HG02852 (cell line): Measurements from ENCODE around the gene ARID3C.

Experiments used
- ATAC-seq: cut with Tn5 transposase; IDR thresholded peaks from one replicate; pipeline ENCODE4 v1.9.1; 2021; ENCODE audit warnings: mild to moderate bottlenecking, moderate library complexity; ENCODE audit not compliant: unreplicated experiment

ARID3C gene

DNA sequence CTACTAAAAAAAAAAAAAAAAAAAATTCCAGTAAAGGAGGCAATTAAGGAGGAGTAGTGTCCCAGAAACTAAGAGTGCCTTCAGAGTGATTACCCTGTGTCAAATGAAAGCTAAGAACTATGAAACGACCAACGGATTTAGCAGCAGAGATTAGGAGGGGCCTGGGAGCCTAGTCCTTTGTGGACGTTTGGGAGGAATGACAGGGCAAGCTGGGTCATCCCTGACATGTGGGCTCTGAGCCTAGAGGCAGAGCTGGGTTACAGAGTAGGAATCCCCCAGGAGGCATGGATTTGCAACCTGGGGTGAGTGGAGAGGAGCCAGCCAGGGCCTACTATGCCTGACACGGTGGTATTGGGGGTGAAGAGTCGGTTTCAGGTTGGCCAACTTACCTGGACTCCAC, 4.3 kb upstream of the ARID3C start:
- no peak for ATAC-seq

GRCh38 chr9:34630402-34631154, 1.7 kb upstream of the ARID3C start:
- no peak for ATAC-seq

DNA sequence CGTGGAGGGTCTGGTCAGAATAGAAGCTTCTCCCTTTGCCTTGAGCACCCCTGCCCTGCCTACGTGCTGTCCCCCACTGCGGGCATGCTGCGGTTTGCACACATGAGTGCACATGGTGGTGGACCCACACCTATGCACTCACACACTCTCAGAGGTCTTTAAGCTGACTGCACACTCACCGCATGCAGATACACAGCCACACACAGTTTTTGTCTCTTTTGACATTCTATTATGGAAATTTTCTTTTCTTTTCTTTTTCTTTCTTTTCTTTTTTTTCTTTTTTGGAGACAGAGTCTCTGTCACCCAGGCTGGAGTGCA, 584 bp upstream of the ARID3C start:
- no peak for ATAC-seq

GRCh38 chr9:34627716-34628655, 880 bp downstream of the ARID3C start:
- no peak for ATAC-seq

DNA sequence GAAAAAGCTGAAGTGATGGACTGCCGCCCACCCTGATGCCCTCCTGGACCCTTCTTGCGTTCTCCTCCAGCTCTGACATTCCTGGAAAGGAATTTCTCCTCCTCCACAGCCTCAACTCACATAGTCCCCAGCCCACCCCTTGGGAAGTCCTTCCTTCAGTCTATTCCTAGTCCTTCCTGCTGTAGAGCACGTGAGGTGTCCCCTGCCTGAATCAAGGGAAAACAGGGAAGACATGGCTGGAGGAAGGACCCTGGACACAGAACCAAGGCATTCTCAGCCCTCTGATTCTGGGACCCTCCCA, 3.7 kb downstream of the ARID3C start:
- ATAC-seq: no peak

DNA sequence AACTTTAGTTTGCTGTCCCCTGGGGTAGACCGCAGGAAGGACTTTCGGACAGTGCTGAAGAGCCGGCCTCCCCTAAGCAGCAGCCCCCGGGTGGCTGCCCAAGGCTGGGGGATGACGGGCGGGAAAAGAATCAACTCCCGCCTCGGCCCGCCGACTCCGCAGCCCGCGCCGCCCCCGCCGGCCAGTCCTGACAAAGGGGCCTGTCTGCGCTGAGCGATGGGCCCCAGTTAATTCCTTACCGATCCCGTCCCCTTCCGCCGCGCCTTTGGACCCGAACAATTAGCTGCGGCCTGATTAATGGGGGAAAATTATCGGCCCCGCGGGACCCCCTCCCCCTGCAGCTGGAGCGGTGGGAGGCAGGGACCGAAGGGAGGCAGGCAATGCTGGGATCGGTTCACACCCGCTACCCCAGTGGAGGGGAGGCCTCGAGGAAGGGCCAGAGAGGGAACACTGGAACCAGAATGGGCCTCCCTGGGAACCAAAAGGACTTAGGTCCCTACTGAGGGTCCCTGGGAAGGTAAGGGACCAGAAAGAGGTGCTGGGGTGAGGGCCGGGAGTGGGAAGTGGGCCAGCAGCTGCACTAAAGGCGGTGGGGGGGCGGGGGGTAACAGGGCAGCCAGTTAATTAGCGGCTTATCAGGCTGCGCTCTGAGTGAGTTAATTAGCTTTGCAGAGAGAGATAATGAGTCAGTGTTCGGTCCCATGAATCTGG, 4.2 kb downstream of the ARID3C start:
- no peak for ATAC-seq

DNA sequence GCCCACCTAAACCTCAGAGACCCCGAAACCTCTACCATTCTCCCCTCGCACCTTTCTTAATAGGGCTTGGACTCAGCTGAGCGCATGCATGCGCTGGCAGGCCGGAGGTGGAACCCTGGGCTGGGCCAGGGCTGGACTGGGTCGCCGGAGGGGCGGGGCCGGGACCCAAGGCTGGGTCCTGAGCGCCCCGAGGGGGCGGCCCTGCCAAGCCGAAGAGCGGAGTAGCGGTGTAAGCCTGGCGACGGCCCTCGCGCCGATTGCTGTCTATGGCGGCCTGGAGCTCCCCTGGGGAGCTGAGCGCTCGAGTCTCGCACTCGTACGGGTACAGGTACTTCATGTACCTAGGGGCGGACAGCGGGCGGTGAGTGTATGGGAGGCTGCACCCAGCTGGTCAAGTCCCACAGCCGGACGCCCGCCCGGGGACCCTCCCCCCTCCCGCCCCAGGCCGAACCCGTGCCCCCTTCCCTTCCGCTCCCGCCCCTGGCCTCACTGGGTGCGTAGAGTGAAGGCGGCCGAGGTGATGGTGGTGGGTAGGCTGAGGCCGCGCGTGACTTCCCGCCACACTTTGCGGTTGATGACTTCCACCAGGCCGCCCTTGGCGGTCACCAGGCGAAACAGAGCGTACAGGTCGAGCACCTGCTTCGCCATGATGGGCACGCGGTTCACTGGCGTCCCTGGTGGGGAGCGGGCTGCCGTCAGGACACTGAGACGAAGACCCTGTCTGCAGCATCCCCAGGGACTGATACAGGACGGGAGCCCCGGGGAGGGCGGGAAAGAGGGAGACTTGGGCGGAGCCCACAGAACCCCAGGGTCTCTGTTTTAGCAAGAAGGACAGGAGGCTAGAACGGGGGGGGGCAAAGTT, 5.3 kb downstream of the ARID3C start:
- no peak for ATAC-seq

DNA sequence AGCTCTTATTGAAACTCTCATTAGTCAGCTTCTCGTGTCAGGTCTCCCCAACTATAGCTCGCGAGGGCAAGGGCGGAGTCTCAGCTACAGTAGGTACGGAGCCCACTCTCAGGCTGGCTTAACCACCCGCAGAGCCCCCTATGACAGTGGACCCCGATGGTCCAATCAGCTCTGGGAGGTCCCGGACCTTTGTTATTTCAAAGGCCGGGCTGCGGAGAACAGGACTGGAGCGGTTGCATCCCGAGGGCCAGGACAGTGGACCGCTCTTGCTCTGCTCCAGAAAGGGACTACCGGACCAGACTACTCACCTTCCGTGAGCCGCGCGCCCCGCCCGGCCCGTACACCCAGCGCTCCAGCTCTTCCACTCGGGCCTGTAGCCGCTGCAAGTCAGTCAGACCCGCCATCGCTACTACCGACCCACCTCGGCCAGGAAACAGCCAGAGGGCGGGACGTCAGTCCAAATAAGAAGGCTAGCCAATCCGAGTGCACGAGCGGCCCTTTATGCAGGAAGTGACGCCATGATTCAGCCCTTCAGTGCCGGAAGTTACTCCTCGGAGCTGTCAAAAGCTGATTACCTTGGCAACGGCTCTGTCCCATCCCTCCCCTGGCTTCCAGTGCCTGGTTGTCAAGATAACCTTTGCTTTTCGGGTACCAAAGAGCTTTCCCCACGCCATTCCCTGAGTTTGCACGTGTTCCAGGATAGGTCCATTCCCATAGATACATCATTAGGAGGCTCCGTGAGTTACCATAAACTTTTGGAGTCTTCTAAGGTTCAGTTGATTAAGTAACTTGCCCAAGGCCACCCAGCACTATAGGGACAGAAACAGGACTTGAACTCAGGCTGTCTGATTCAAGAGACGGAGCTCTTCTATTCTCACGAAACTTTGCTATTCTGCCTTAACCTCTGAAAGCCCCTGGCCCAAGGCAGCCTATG, 8.5 kb downstream of the ARID3C start, which contains the start of gene DCTN3:
Gene DCTN3 (minus strand): TSS at position 435 of the 934 bp plus-strand sequence. CDS start 31 bp downstream, at position 404.
- peak; percentile 99 for ATAC-seq

DNA sequence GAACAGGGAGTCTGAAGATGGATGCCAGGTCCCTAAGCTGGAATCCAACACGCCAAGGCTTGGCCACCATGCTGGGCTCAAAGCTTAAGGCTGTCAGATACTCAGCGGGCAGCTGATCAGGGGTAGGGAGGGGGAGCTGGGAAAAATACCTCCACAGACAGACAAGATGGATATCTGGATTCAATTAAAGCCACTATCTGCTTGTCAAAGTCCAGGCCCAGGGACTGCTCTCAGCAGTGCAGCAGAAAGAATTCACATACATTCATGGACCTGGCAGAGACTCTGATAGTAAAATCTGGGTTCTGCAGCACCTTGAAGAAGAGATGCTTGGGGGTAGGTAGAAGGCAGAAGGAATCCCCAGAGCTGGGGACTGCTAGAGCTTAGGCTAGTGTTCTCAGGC, 13.7 kb downstream of the ARID3C start:
- ATAC-seq: no peak

DNA sequence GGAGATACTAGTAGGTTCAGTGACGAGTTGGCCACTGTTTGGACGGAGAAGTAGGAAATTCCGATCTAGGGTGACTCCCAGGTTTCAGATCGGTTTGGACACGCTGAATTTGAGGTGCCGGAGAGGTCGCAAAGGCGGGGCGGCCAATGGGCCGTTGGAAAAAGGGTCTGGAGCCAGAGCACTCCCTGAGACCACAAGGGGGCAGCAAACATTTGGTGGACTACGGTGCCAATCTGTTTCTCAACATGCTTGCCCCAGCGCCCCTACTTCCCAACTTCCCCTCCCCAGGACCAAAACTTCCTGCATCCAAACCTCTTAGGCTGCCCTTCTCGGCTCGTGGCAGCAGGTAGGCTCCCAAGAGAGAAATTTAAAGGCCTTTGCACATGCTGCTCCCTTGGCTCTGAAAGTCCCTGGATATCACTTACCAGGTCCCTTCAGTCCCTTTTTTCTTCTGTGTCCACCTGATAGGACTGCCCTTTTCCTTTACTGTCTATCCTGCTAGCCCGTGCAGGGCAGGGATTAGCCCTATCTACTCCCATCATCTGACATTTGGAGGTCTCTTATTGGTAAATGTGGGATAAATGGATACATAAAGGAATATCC, 16.0 kb downstream of the ARID3C start:
- peak; percentile 35 for ATAC-seq

DNA sequence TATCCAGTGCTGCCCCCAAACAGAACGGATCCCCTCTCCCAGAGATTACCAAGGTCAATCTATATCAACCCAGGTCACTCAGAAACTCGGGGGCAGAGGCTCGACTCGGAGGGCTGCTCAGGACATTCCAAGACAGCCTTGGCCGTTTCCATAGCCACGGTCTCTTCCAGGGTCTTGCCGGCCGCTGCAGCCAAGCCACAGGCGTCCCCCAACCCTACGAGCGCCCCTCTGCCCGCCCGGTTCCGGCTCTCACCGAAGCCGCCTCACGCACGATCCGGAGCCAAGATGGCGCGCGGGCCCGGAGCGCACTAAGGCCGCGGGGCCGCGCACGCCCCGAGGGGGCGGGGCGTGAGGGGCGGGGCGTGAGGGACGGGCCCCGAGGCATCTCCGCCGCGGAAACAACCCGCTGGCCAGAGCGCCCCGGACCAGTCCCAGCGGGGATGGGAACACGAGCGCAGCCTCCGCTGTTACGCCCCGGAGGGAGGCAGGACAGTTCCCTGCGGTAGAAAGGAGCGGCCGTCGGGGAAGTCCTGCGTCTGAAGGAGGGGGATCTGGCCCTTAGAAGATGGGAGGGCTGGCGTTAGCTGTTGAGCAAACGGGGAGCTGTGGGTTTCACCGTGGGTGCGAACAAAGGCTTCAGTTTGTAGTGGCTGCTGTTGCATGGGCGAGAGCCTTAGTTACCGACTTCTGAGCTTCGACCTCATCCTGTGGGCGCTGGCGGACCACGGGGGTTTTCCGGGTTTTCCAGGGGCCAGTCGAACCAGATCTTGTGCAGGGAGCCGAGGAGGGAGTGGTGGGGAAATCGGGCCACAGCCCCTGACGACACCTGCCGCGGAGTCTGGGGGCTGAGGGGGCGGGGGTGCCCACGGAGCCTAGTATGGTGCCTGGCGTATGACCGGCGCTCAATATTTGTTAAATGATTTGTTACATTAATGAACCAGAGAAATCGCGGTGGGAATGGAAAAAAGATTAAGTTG, 16.8 kb downstream of the ARID3C start, which contains the start of gene RPP25L:
Gene RPP25L (minus strand): TSS at position 287 of the 977 bp plus-strand sequence. CDS start 801 bp downstream, outside the sequence.
- ATAC-seq: peak; percentile 89

GRCh38 chr9:34611251-34611810, 17.5 kb downstream of the ARID3C start:
- peak; percentile 5 for ATAC-seq

- ATAC-seq: no peak
Measured at GRCh38 chr9:34610434-34611206, 18.2 kb downstream of the ARID3C start.

GRCh38 chr9:34607331-34607730, 21.5 kb downstream of the ARID3C start:
- no peak for ATAC-seq

DNA sequence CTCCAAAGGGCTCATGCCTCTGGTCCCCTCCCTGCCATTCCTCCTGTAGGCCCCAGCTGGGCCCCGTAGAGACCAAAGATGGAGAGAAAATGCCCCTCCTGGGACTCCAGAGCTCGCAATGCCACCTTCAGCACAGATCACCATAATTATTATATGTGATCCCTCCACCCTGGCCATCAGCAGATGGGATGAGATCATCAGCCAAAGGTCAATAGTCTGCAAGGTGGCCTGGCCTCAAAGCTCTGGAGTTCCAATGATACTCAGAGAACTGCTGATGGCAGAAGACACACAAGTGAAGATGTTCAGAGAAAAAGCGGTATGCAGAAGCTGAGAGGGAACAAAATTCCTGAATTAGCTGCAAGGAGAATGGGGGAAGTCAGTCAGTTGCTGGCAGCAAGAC, 22.0 kb downstream of the ARID3C start:
- ATAC-seq: no peak

DNA sequence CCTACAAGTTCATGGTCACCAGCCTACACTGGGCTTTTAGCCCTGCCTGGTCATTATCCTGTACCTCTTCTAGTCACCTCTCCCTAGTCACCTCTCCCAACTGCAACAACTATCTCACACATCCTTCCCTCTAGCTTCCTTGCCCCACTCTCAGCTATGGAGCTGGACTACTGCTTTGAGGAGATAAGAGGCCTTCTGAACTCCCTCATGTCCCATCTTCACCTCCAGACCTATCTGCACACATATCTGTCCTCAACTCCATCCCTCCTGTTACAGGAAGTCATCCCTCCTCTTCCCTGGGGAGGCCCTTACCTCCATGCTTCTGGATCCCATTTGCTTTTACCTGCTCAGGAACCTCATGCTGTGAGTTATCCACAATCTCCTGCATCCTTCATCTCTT, 22.7 kb downstream of the ARID3C start:
- ATAC-seq: no peak
